KMS-11 (cell line): ENCODE results near the gene TBCB.
A peak's percentile ranks its signal among the peaks of the same experiment; 100 is the strongest.
"Not testable (repeated sequence)": the region's sequence is repeated elsewhere in the genome, so short reads cannot be mapped to it uniquely, and the experiment has no call there.

Experiments
- H2AFZ ChIP-seq: fragments of 200-600 bp; sonication (generic); 2 replicates; pipeline ENCODE4 v1.6.1; 2016; ENCODE audit warnings: antibody characterized with exemption, mixed run types, low read depth
- H3K27ac ChIP-seq: fragments of 200-600 bp; sonication (generic); 2 replicates; pipeline ENCODE4 v1.6.1; 2016; ENCODE audit warnings: mild to moderate bottlenecking, mixed run types
- H3K27me3 ChIP-seq: fragments of 200-600 bp; sonication (generic); 2 replicates; pipeline ENCODE4 v1.6.1; 2017; ENCODE audit warnings: mild to moderate bottlenecking, low read depth, mixed run types, moderate library complexity; ENCODE audit not compliant: insufficient read depth
- H3K36me3 ChIP-seq: fragments of 200-600 bp; sonication (generic); 2 replicates; pipeline ENCODE4 v1.6.1; 2017; ENCODE audit warnings: mild to moderate bottlenecking, mixed run types; ENCODE audit not compliant: insufficient read depth
- H3K4me1 ChIP-seq: fragments of 200-600 bp; sonication (generic); 2 replicates; pipeline ENCODE4 v1.6.1; 2016; ENCODE audit warnings: mild to moderate bottlenecking, low read depth, mixed run types; ENCODE audit not compliant: poor library complexity, severe bottlenecking
- H3K4me2 ChIP-seq: fragments of 200-600 bp; sonication (generic); 2 replicates; pipeline ENCODE4 v1.7.0; 2016; ENCODE audit warnings: mild to moderate bottlenecking, mixed run types
- H3K4me3 ChIP-seq: fragments of 200-600 bp; sonication (generic); IDR thresholded peaks from 2 replicates; pipeline ENCODE4 v1.6.1; 2017; ENCODE audit warnings: low read depth, low read length, mixed read lengths; ENCODE audit not compliant: insufficient read depth
- H3K79me2 ChIP-seq: fragments of 200-600 bp; sonication (generic); 2 replicates; pipeline ENCODE4 v1.6.1; 2016; ENCODE audit warnings: low read depth, mixed run types; ENCODE audit not compliant: insufficient read depth
- H3K9ac ChIP-seq: fragments of 200-600 bp; sonication (generic); 2 replicates; pipeline ENCODE4 v1.6.1; 2016; ENCODE audit warnings: mild to moderate bottlenecking, mixed run types
- H4K20me1 ChIP-seq: fragments of 200-600 bp; sonication (generic); 2 replicates; pipeline ENCODE4 v1.6.1; 2016; ENCODE audit warnings: mild to moderate bottlenecking, mixed run types; ENCODE audit not compliant: insufficient read depth
- TF ChIP-seq, protein P1 (sequence below): fragments of 200-600 bp; sonication (generic); conservative IDR thresholded peaks from 2 replicates; pipeline ENCODE4 v1.6.1; 2017; ENCODE audit warnings: low read depth, mild to moderate bottlenecking, antibody characterized with exemption, low read length, moderate library complexity, mixed read lengths

Gene TBCB

DNA sequence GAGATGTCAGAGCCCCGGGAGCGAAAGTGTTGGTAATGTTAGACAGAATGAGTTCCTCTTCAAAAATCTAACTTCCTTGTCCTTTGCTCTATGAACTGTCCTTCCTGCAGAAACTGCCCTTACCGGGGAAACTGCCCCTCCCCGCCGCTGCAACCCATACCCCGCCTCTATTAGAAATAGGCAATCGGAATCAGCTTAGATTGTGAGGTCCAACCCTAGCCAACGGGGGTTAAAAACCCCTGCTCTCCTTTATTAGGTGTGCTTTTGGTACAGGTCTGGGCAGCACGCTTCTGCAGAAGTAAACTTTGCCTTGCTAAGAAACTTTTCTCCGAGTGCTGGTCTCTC is 13.1 kb downstream of the TBCB start:
- peak overlapping the region; percentile 92 for H2AFZ ChIP-seq
- no peaks in the 10 kb centered on the region for H3K79me2 ChIP-seq
- TF ChIP-seq, protein P1, sequence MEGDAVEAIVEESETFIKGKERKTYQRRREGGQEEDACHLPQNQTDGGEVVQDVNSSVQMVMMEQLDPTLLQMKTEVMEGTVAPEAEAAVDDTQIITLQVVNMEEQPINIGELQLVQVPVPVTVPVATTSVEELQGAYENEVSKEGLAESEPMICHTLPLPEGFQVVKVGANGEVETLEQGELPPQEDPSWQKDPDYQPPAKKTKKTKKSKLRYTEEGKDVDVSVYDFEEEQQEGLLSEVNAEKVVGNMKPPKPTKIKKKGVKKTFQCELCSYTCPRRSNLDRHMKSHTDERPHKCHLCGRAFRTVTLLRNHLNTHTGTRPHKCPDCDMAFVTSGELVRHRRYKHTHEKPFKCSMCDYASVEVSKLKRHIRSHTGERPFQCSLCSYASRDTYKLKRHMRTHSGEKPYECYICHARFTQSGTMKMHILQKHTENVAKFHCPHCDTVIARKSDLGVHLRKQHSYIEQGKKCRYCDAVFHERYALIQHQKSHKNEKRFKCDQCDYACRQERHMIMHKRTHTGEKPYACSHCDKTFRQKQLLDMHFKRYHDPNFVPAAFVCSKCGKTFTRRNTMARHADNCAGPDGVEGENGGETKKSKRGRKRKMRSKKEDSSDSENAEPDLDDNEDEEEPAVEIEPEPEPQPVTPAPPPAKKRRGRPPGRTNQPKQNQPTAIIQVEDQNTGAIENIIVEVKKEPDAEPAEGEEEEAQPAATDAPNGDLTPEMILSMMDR = no peak

DNA sequence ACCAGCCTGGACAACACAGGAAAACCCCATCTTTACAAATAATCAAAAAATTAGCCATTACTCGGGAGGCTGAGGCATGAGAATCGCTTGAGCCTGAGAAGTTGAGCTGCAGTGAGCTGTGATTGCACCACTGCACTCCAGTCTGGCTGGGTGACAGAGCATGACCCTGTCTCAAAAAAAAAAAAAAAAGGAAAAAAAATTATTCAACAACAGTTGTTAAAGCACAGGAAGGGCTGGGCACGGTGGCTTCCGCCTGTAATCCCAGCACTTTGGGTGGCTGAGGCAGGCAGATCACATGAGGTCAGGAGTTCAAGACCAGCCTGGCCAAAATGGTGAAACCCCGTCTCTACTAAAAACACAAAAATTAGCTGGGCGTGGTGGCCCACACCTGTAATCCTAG is 16.0 kb downstream of the TBCB start:
- H3K9ac ChIP-seq, H3K79me2 ChIP-seq, H4K20me1 ChIP-seq, H3K27me3 ChIP-seq, H2AFZ ChIP-seq, H3K27ac ChIP-seq, H3K36me3 ChIP-seq, H3K4me2 ChIP-seq, H3K4me3 ChIP-seq: not testable (repeated sequence)
- H3K4me1 ChIP-seq = peaks cover 11% of the 10 kb centered on the region

More for the DNA sequence above, 13.1 kb downstream of the TBCB start:
- no peaks in the 10 kb centered on the region for H3K27me3 ChIP-seq
- no peak overlapping the region for H3K4me3 ChIP-seq
- H3K4me1 ChIP-seq = peaks cover 6% of the 10 kb centered on the region
- peak overlapping the region; percentile 75 for H3K4me2 ChIP-seq
- H4K20me1 ChIP-seq = no peaks in the 10 kb centered on the region
- H3K36me3 ChIP-seq = no peaks in the 10 kb centered on the region
- peak overlapping the region; percentile 63; the same call in 1 of the 2 replicates for H3K9ac ChIP-seq
- H3K27ac ChIP-seq = peak overlapping the region; percentile 73

DNA sequence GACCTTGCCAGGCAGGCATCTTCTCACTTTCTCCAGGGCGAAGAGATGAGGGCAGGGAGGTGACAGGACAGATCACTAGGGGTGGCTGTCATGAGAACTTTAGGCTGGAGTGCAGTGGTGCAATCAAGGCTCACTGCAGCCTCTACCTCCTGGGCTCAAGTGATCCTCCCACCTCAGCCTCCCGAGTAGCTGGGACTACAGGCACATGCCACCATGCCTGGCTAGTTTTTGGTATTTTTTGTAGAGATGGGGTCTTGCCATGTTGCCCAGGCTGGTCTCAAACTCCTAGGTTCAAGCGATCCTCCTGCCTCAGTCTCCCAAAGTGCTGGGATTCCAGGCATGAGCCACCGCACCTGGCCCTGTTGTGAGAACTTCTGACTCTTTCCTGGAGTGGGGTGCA is 19.6 kb downstream of the TBCB start:
- not testable (repeated sequence) for H3K27ac ChIP-seq, H2AFZ ChIP-seq, H3K4me2 ChIP-seq

DNA sequence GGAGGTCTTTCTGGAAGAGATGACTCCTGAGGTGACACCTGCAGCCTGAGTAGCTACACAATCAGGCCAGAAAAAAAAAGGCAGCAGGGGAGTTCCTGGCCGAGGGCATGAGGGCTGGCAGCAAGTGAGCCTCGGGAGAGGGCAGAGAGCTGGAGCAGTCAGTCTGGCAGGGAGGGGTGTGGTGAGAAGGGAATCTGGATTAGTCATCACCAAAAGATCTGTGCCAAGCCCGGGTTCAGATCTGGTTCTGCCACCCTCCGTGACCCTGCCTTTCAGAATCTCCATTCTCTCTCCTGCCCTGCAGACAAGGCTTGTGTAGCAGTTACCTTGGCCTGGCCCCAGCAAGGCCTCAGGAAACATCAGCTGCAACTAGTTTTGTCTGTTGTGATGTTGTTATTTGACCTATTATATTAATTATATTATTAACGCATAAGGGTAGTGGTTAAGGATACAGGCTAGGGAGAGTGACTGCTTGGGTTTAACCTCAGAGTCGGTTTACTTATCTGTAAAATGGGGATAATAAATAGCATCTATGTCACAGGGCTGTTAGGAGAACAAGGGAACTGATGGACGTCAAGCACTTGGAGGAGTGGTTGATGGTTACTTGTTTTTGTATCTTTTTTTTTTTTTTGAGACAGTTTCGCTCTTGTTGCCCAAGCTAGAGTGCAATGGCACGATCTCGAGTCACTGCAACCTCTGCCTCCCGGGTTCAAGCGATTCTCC is 21.9 kb downstream of the TBCB start:
- H3K4me1 ChIP-seq = peaks cover 42% of the 10 kb centered on the region
- TF ChIP-seq, protein P1 = no peak
- no peaks in the 10 kb centered on the region for H4K20me1 ChIP-seq
- H3K36me3 ChIP-seq = no peaks in the 10 kb centered on the region; the same call in 1 of the 2 replicates
- H3K4me3 ChIP-seq = no peak overlapping the region
- H2AFZ ChIP-seq = peak overlapping the region; percentile 65
- H3K27ac ChIP-seq = peak overlapping the region; percentile 74
- H3K79me2 ChIP-seq = peaks cover 18% of the 10 kb centered on the region; the same call in 1 of the 2 replicates
- H3K9ac ChIP-seq = peak overlapping the region; percentile 60
- no peaks in the 10 kb centered on the region for H3K27me3 ChIP-seq
- peak overlapping the region; percentile 81 for H3K4me2 ChIP-seq

More for the DNA sequence above, 19.6 kb downstream of the TBCB start:
- peaks cover 34% of the 10 kb centered on the region for H3K4me1 ChIP-seq
- H3K79me2 ChIP-seq, H3K4me3 ChIP-seq, H4K20me1 ChIP-seq, H3K27me3 ChIP-seq, H3K36me3 ChIP-seq, H3K9ac ChIP-seq: not testable (repeated sequence)

DNA sequence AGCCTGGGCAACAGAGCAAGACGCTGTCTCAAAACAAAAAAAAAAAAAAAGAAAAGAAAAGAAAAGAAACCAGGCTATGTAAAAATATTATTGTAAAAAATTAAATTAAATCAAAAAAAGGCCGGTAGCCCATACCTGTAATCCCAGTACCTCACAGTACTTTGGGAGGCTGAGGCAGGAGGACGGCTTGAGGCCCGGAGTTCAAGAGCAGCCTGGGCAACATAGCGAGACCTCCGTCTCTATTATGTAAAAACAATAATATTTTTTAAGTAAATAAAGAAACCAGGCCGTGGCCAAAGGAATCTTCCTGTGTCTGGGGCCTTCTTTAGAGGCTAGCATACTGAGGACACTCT is 23.8 kb downstream of the TBCB start:
- Histone ChIP-seq H3K36me3 (peaks cover 4% of the 10 kb centered on the region; the same call in 1 of the 2 replicates), H3K4me2 (peak overlapping the region; percentile 59), H3K27ac (peak overlapping the region; percentile 88), H3K4me1 (peaks cover 42% of the 10 kb centered on the region), H3K27me3 (no peaks in the 10 kb centered on the region), H2AFZ (peak overlapping the region; percentile 82), H3K4me3 (no peak overlapping the region), H3K9ac (peak overlapping the region; percentile 91), H3K79me2 (peaks cover 18% of the 10 kb centered on the region; the same call in 1 of the 2 replicates), H4K20me1 (no peaks in the 10 kb centered on the region)
- TF ChIP-seq, protein P1 = no peak
